HepG2 (cell line): Measurements from ENCODE around the gene PSPH. TPM values are rescaled to one million over a fixed set of nuclear protein-coding genes. Genes with fewer than 3 reads are reported as not detected.

Experiments
- ATF1 ChIP-seq: IDR thresholded peaks from 2 replicates; pipeline ENCODE4 v1.6.1; 2016; ENCODE audit warnings: mild to moderate bottlenecking, control low read depth
- FOXA3 ChIP-seq: IDR thresholded peaks from 2 replicates; pipeline ENCODE4 v1.6.1; 2016; ENCODE audit warnings: missing genetic modification reagents, missing compliant biosample characterization
- IRF9 ChIP-seq: sonication (generic); formaldehyde crosslinking; IDR thresholded peaks from 2 replicates; pipeline ENCODE4 v1.8.0; 2022; ENCODE audit warnings: missing genetic modification reagents, mild to moderate bottlenecking, borderline replicate concordance
- NFIC ChIP-seq: IDR thresholded peaks from 2 replicates; pipeline ENCODE4 v1.6.1; 2012; ENCODE audit warnings: mild to moderate bottlenecking, low read length, inconsistent platforms
- RAD51 ChIP-seq: fragments of 450-650 bp; IDR thresholded peaks from 2 replicates; pipeline ENCODE4 v1.6.1; 2016; ENCODE audit warnings: borderline replicate concordance
- SNAPC2 ChIP-seq: sonication (generic); formaldehyde crosslinking; IDR thresholded peaks from 2 replicates; pipeline ENCODE4 v1.8.1; 2022; ENCODE audit warnings: mild to moderate bottlenecking, missing genetic modification reagents
- STAT6 ChIP-seq: sonication (generic); formaldehyde crosslinking; IDR thresholded peaks from 2 replicates; pipeline ENCODE4 v1.4.0; 2020; ENCODE audit warnings: missing genetic modification reagents, mild to moderate bottlenecking, borderline replicate concordance
- TAF1 ChIP-seq: sonication (generic); formaldehyde crosslinking; IDR thresholded peaks from 2 replicates; pipeline ENCODE4 v1.4.0; 2020; ENCODE audit warnings: missing genetic modification reagents
- ZMYM4 ChIP-seq: sonication (generic); formaldehyde crosslinking; IDR thresholded peaks from 2 replicates; pipeline ENCODE4 v1.8.1; 2023; ENCODE audit warnings: mild to moderate bottlenecking, missing genetic modification reagents
- ZNF138 ChIP-seq: sonication (generic); formaldehyde crosslinking; IDR thresholded peaks from 2 replicates; pipeline ENCODE4 v1.5.0; 2020; ENCODE audit warnings: mild to moderate bottlenecking, low read depth, missing genetic modification reagents
- ZNF549 ChIP-seq: sonication (generic); formaldehyde crosslinking; IDR thresholded peaks from 2 replicates; pipeline ENCODE4 v1.5.0; 2020; ENCODE audit warnings: missing genetic modification reagents
- ZNF605 ChIP-seq: sonication (generic); formaldehyde crosslinking; IDR thresholded peaks from 2 replicates; pipeline ENCODE4 v1.8.0; 2022; ENCODE audit warnings: mild to moderate bottlenecking, missing genetic modification reagents
- ZNF615 ChIP-seq: sonication (generic); formaldehyde crosslinking; IDR thresholded peaks from 2 replicates; pipeline ENCODE4 v1.5.0; 2020; ENCODE audit warnings: mild to moderate bottlenecking, missing genetic modification reagents, borderline replicate concordance
- ZNF644 ChIP-seq: IDR thresholded peaks from 2 replicates; pipeline ENCODE4 v1.6.1; 2016; ENCODE audit warnings: low read depth
- ZNF713 ChIP-seq: sonication (generic); formaldehyde crosslinking; IDR thresholded peaks from 2 replicates; pipeline ENCODE4 v1.4.0; 2020; ENCODE audit warnings: mild to moderate bottlenecking, missing genetic modification reagents
- ZNF841 ChIP-seq: sonication (generic); formaldehyde crosslinking; IDR thresholded peaks from 2 replicates; pipeline ENCODE4 v1.8.1; 2023; ENCODE audit warnings: missing genetic modification reagents, borderline replicate concordance
- ZSCAN20 ChIP-seq: sonication (generic); formaldehyde crosslinking; IDR thresholded peaks from 2 replicates; pipeline ENCODE4 v1.4.0; 2020; ENCODE audit warnings: missing genetic modification reagents, mild to moderate bottlenecking, borderline replicate concordance
- polyA plus RNA-seq, 8 experiments: library from polyadenylated mRNA; depleted of rRNA in 3 of 8; stranded (reverse) in 7 of 8; unstranded in 1 of 8; fragments of >200 nt; fragmentation: Illumina TruSeq in 4 of 8; extraction: Trizol in 4 of 8; gene quantifications; 2 replicates each; pipeline versions ENCODE4 v1.2.1 to v1.2.3, GENCODE V29; 2011 to 2016; ENCODE audit warnings: low read depth in 4 of 8, missing spikeins in 1 of 8, mixed read lengths in 1 of 8; ENCODE audit not compliant: insufficient read depth in 1 of 8
- total RNA-seq, 5 experiments: library from RNA; depleted of rRNA; stranded (reverse); fragments of >200 nt; fragmentation: Illumina TruSeq; extraction: Trizol; gene quantifications; 2 replicates each; pipeline ENCODE4 v1.2.3, GENCODE V29; 2016; ENCODE audit warnings: low read depth in 1 of 5
- TF ChIP-seq, protein P1 (sequence below): sonication (generic); formaldehyde crosslinking; IDR thresholded peaks from 2 replicates; pipeline ENCODE4 v1.5.1; 2020; ENCODE audit warnings: missing genetic modification reagents, mild to moderate bottlenecking, borderline replicate concordance
- TF ChIP-seq, protein P2 (sequence below): sonication (generic); formaldehyde crosslinking; conservative IDR thresholded peaks from 2 replicates; pipeline ENCODE4 v1.8.0; 2022; ENCODE audit warnings: missing genetic modification reagents
- TF ChIP-seq, protein P3 (sequence below): sonication (generic); formaldehyde crosslinking; IDR thresholded peaks from 2 replicates; pipeline ENCODE4 v1.8.0; 2022; ENCODE audit warnings: mild to moderate bottlenecking, missing genetic modification reagents, moderate library complexity
- TF ChIP-seq, protein P4 (sequence below), 2 experiments: fragments of 450-650 bp in 1 of 2; sonication (generic) in 1 of 2; formaldehyde crosslinking; IDR thresholded peaks; 2 replicates each; pipeline versions ENCODE4 v1.5.0 to v1.8.0; 2020 to 2022; ENCODE audit warnings: mild to moderate bottlenecking in 1 of 2, missing genetic modification reagents in 1 of 2

Gene PSPH
- total and polyA plus RNA-seq, 2 of the 13 experiments (the other 11 are each of a cell fraction or from before 2014, with no cell fraction given): 85.5 to 124 TPM

DNA sequence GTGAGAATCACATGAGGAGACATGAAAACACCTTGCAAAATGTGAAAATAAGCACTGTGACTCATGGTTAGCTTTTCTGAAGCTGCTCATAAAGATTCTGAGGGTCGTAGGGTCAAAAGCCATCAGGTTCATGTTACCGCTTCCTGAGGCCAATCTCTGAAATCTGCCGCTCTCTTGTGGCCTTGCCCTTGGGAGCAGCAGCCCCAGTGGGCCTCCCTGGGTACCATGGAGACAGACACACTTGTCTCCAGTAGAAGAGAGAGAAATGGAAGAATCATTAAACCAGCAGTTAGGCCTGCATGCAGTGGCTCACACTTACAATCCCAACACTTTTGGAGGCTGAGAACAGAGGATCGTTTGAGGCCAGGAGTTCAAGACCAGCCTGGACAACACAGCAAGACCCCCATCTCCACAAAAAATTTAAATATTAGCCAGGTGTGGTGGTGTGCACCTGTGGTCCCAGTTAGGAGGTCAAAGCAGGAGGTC is 44.0 kb downstream of the PSPH start (continued):
- TF ChIP-seq IRF9 (CRISPR knock-in tag): 0 out of 2 replicates have a peak, but pooled peaks have one; percentile 29
- peak; percentile 37; the same call in 1 of the 2 replicates for TF ChIP-seq TAF1
- no peak for TF ChIP-seq RAD51
- TF ChIP-seq, protein P1, sequence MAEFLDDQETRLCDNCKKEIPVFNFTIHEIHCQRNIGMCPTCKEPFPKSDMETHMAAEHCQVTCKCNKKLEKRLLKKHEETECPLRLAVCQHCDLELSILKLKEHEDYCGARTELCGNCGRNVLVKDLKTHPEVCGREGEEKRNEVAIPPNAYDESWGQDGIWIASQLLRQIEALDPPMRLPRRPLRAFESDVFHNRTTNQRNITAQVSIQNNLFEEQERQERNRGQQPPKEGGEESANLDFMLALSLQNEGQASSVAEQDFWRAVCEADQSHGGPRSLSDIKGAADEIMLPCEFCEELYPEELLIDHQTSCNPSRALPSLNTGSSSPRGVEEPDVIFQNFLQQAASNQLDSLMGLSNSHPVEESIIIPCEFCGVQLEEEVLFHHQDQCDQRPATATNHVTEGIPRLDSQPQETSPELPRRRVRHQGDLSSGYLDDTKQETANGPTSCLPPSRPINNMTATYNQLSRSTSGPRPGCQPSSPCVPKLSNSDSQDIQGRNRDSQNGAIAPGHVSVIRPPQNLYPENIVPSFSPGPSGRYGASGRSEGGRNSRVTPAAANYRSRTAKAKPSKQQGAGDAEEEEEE: no peak
- no peak for TF ChIP-seq ZSCAN20
- no peak for TF ChIP-seq ZNF549 (CRISPR knock-in tag)
- peak; percentile 89 for TF ChIP-seq FOXA3
- 0 out of 2 replicates have a peak, but pooled peaks have one; percentile 50 for TF ChIP-seq STAT6 (CRISPR knock-in tag)
- no peak for TF ChIP-seq ZNF138 (CRISPR knock-in tag)
- 0 out of 2 replicates have a peak, but pooled peaks have one; percentile 37 for TF ChIP-seq SNAPC2 (CRISPR knock-in tag)
- TF ChIP-seq ZNF615 (CRISPR knock-in tag): no peak
- TF ChIP-seq ZNF605 (CRISPR knock-in tag): peak; percentile 60; the same call in 1 of the 2 replicates
- TF ChIP-seq ZNF841 (CRISPR knock-in tag): no peak
- peak; percentile 72; the same call in 1 of the 2 replicates for TF ChIP-seq ZMYM4
- TF ChIP-seq, protein P2, sequence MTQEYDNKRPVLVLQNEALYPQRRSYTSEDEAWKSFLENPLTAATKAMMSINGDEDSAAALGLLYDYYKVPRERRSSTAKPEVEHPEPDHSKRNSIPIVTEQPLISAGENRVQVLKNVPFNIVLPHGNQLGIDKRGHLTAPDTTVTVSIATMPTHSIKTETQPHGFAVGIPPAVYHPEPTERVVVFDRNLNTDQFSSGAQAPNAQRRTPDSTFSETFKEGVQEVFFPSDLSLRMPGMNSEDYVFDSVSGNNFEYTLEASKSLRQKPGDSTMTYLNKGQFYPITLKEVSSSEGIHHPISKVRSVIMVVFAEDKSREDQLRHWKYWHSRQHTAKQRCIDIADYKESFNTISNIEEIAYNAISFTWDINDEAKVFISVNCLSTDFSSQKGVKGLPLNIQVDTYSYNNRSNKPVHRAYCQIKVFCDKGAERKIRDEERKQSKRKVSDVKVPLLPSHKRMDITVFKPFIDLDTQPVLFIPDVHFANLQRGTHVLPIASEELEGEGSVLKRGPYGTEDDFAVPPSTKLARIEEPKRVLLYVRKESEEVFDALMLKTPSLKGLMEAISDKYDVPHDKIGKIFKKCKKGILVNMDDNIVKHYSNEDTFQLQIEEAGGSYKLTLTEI (CRISPR knock-in tag): no peak
- no peak for TF ChIP-seq ZNF713
- TF ChIP-seq ATF1 (CRISPR knock-in tag): peak; percentile 39; the same call in 1 of the 2 replicates
- TF ChIP-seq, protein P3, sequence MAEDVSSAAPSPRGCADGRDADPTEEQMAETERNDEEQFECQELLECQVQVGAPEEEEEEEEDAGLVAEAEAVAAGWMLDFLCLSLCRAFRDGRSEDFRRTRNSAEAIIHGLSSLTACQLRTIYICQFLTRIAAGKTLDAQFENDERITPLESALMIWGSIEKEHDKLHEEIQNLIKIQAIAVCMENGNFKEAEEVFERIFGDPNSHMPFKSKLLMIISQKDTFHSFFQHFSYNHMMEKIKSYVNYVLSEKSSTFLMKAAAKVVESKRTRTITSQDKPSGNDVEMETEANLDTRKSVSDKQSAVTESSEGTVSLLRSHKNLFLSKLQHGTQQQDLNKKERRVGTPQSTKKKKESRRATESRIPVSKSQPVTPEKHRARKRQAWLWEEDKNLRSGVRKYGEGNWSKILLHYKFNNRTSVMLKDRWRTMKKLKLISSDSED (CRISPR knock-in tag): no peak
- TF ChIP-seq, protein P4, sequence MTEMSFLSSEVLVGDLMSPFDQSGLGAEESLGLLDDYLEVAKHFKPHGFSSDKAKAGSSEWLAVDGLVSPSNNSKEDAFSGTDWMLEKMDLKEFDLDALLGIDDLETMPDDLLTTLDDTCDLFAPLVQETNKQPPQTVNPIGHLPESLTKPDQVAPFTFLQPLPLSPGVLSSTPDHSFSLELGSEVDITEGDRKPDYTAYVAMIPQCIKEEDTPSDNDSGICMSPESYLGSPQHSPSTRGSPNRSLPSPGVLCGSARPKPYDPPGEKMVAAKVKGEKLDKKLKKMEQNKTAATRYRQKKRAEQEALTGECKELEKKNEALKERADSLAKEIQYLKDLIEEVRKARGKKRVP (CRISPR knock-in tag; IDR thresholded peaks at IDR 0.05): peak in 1 of 2 experiments; percentile 76; a peak in 2 of 4 replicates
- peak; percentile 82; the same call in 1 of the 2 replicates for TF ChIP-seq ZNF644 (CRISPR knock-in tag)
- peak; percentile 79 for TF ChIP-seq NFIC
